Measurements from ENCODE around the gene ACYP1. TPM values are rescaled to one million over a fixed set of nuclear protein-coding genes. Genes with fewer than 3 reads are reported as not detected.

ACYP1 gene
- total RNA-seq, 1 experiment from 2014 or later: 50.2 TPM

DNA sequence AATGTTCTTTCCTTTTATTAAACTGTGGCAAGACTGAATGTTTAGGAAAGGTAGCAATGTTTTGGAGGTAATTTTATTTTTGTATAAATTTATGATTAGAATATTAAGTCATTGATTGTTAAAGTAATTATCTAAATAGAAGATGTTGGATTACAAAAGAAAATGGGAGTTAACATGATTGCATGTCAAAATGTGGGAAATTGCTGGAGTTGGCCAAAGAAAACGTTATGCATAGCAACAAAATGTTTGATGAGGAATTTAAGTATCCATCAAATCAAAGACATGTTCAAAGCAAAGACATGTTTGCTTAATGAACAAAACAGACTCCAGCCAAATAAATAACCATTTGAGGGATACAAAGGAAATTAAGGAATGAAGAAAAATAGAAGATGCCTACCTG is 9.4 kb downstream of the ACYP1 start:
- no TSS peak for BruUV-seq (replicated peaks)
- ChIA-PET CTCF (interaction anchor here (1.2 kb wide), 1 partner anchor 34 kb away, joined by 4 read pairs; no protein-coding TSS in a partner anchor), POLR2A (ENCODE audit: low non-redundant PET) (no interaction called here)
- intact Hi-C loops (cut with micrococcal nuclease; ENCODE audit: unreplicated experiment): no loop called here
- DNase-seq (ENCODE audit: low spot score): no peak
- no peaks in the 10 kb centered on the region for H3K27me3 ChIP-seq (replicated peaks; ENCODE audit: insufficient read depth, low read depth, low read length, poor library complexity)
- H3K9me3 ChIP-seq (ENCODE audit: low read depth, low read length, poor library complexity, severe bottlenecking): no peaks in the 10 kb centered on the region
- no peak overlapping the region for H3K27ac ChIP-seq (ENCODE audit: low read depth, low read length, poor library complexity, severe bottlenecking)
- H3K4me3 ChIP-seq (ENCODE audit: low read depth, low read length, poor library complexity, severe bottlenecking): no peak overlapping the region
- TF ChIP-seq EZH2 (IDR thresholded peaks at IDR 0.05; ENCODE audit: borderline replicate concordance, low read depth, low read length, poor library complexity, severe bottlenecking): no peak
- TF ChIP-seq, protein P1, sequence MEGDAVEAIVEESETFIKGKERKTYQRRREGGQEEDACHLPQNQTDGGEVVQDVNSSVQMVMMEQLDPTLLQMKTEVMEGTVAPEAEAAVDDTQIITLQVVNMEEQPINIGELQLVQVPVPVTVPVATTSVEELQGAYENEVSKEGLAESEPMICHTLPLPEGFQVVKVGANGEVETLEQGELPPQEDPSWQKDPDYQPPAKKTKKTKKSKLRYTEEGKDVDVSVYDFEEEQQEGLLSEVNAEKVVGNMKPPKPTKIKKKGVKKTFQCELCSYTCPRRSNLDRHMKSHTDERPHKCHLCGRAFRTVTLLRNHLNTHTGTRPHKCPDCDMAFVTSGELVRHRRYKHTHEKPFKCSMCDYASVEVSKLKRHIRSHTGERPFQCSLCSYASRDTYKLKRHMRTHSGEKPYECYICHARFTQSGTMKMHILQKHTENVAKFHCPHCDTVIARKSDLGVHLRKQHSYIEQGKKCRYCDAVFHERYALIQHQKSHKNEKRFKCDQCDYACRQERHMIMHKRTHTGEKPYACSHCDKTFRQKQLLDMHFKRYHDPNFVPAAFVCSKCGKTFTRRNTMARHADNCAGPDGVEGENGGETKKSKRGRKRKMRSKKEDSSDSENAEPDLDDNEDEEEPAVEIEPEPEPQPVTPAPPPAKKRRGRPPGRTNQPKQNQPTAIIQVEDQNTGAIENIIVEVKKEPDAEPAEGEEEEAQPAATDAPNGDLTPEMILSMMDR (conservative IDR thresholded peaks at IDR 0.05; ENCODE audit: low read depth, low read length): no peak
- H3K4me1 ChIP-seq (ENCODE audit: insufficient read depth, low read length, poor library complexity, severe bottlenecking): peaks cover 20% of the 10 kb centered on the region
- no peaks in the 10 kb centered on the region for H3K36me3 ChIP-seq (ENCODE audit: insufficient read depth, low read length, poor library complexity, severe bottlenecking)

DNA sequence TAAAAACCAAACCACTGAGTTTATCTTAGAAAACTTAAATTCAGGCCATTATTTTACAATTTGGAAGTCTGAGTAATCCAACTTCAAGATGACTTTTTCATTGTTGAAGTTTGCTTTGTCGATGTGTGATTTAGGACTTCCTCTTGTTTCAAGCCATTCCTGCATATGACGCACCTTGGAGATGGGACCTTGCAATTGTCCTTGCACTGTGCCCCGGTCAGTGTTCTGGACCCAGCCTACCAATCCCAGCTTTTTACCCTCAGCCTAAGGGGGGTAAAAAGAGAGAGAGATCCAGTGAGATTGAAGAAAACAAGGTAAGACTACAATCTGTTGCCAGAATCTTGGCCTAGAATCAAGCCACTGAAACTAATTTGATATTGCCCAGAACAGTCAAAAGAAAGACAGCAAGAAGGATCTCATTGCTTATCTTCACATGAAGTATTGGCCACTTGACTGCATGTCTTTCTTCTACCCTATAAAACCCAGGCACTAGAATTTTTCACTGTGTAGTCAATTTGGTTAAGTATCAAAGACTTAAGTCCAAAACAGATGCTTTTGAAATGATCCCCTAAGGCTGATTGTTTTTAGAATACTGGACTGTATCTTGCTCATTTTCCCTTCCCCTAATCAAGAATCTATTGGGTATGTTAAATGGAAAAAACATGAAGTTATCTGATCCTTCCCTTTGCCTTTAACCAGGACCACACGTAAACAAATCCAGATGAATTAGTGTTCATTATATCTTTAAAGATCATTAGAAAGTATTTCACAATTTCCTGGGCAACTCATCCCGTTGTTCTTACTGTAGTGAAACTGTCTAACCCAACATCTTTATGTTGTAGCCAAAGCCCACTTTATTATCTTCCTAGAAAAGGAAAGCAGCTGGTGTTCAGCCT is 10.2 kb downstream of the ACYP1 start:
- Histone ChIP-seq H3K4me3 (ENCODE audit: low read depth, low read length, poor library complexity, severe bottlenecking) (no peak overlapping the region), H3K27ac (ENCODE audit: low read depth, low read length, poor library complexity, severe bottlenecking) (no peak overlapping the region), H3K9me3 (ENCODE audit: low read depth, low read length, poor library complexity, severe bottlenecking) (no peaks in the 10 kb centered on the region), H3K4me1 (ENCODE audit: insufficient read depth, low read length, poor library complexity, severe bottlenecking) (peaks cover 20% of the 10 kb centered on the region), H3K27me3 (replicated peaks; ENCODE audit: insufficient read depth, low read depth, low read length, poor library complexity) (no peaks in the 10 kb centered on the region), H3K36me3 (ENCODE audit: insufficient read depth, low read length, poor library complexity, severe bottlenecking) (peaks cover 3% of the 10 kb centered on the region)
- POLR2A ChIA-PET (ENCODE audit: low non-redundant PET): no interaction called here
- intact Hi-C loops (cut with micrococcal nuclease; ENCODE audit: unreplicated experiment): no loop called here
- TF ChIP-seq EZH2 (IDR thresholded peaks at IDR 0.05; ENCODE audit: borderline replicate concordance, low read depth, low read length, poor library complexity, severe bottlenecking): no peak
- TF ChIP-seq, protein P1 (conservative IDR thresholded peaks at IDR 0.05; ENCODE audit: low read depth, low read length): no peak
- CTCF ChIA-PET: interaction anchor here (0.6 to 1.2 kb wide), 2 partner anchors 35 to 240 kb away, joined by 3 to 4 read pairs; no protein-coding TSS in a partner anchor
- BruUV-seq (replicated peaks): no TSS peak
- DNase-seq (ENCODE audit: low spot score): peak; percentile 66

DNA sequence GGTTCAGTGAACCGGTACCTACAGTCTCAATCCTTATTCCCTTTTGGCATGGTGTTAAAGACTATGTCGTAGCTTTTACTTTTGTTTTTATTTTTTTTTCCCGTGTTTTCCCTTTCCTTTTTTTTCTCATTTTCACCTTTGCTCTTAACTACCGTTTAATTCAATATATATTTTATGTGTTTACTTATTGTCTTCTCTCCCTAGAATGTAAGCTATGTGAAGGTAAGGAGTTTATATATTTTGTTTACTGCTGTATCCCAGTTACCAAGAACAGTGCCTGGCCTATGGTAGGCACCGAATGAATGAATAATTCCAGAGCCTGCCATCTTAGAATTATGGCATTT is 12.3 kb downstream of the ACYP1 start:
- Histone ChIP-seq H3K27ac (ENCODE audit: low read depth, low read length, poor library complexity, severe bottlenecking) (no peak overlapping the region), H3K9me3 (ENCODE audit: low read depth, low read length, poor library complexity, severe bottlenecking) (no peaks in the 10 kb centered on the region), H3K4me1 (ENCODE audit: insufficient read depth, low read length, poor library complexity, severe bottlenecking) (peaks cover 20% of the 10 kb centered on the region), H3K36me3 (ENCODE audit: insufficient read depth, low read length, poor library complexity, severe bottlenecking) (peaks cover 3% of the 10 kb centered on the region), H3K4me3 (ENCODE audit: low read depth, low read length, poor library complexity, severe bottlenecking) (peak overlapping the region; percentile 52), H3K27me3 (replicated peaks; ENCODE audit: insufficient read depth, low read depth, low read length, poor library complexity) (no peaks in the 10 kb centered on the region)
- DNase-seq (ENCODE audit: low spot score): no peak
- intact Hi-C loops (cut with micrococcal nuclease; ENCODE audit: unreplicated experiment): no loop called here
- no peak for TF ChIP-seq EZH2 (IDR thresholded peaks at IDR 0.05; ENCODE audit: borderline replicate concordance, low read depth, low read length, poor library complexity, severe bottlenecking)
- TF ChIP-seq, protein P1 (conservative IDR thresholded peaks at IDR 0.05; ENCODE audit: low read depth, low read length): no peak
- CTCF ChIA-PET: no interaction called here
- BruUV-seq (replicated peaks): no TSS peak
- POLR2A ChIA-PET (ENCODE audit: low non-redundant PET): interaction anchor here (0.7 kb wide), 1 partner anchor 180 kb away, joined by 4 read pairs; no protein-coding TSS in a partner anchor

Measured in A673 (cell line).